Stimulated activated CD4-positive, alpha-beta T cell treated with anti-CD3 and anti-CD28 coated beads, Interleukin-15, amount 100 ng/mL, for 48 hours (primary cell): ENCODE results near the gene ABI3.

Experiments used
- DNase-seq, 2 donors: peaks; one replicate each; pipeline ENCODE4 v3.0.0-alpha.2; 2020; ENCODE audit warnings: low read depth in 2 of 2

Gene ABI3

GRCh38 chr17:49197346-49197998 is 13.0 kb upstream of the ABI3 start:
- no peak for DNase-seq

GRCh38 chr17:49198211-49198610 is 12.3 kb upstream of the ABI3 start:
- DNase-seq = no peak

- DNase-seq = no peak
Measured at GRCh38 chr17:49200423-49201083, 10.0 kb upstream of the ABI3 start.

- no peak for DNase-seq
Measured at GRCh38 chr17:49201481-49201927, 9.0 kb upstream of the ABI3 start.

- DNase-seq = no peak
Measured at GRCh38 chr17:49203796-49204195, 6.7 kb upstream of the ABI3 start.

- no peak for DNase-seq
Measured at GRCh38 chr17:49204516-49204915, 6.0 kb upstream of the ABI3 start.

GRCh38 chr17:49209061-49209571 is 1.4 kb upstream of the ABI3 start:
- no peak for DNase-seq

- DNase-seq = no peak
Measured at GRCh38 chr17:49213399-49213798, 2.9 kb downstream of the ABI3 start.

- no peak for DNase-seq
Measured at GRCh38 chr17:49213847-49214246, 3.3 kb downstream of the ABI3 start.

GRCh38 chr17:49214676-49215360 is 4.3 kb downstream of the ABI3 start:
- no peak for DNase-seq

- DNase-seq = no peak
Measured at GRCh38 chr17:49216482-49216881, 6.0 kb downstream of the ABI3 start.

- DNase-seq = no peak
Measured at GRCh38 chr17:49216953-49217650, 6.6 kb downstream of the ABI3 start.

GRCh38 chr17:49217651-49218413 is 7.3 kb downstream of the ABI3 start:
- no peak for DNase-seq

GRCh38 chr17:49218941-49219913 is 8.7 kb downstream of the ABI3 start:
- no peak for DNase-seq

- no peak for DNase-seq
Measured at GRCh38 chr17:49219987-49220386, 9.5 kb downstream of the ABI3 start.

- DNase-seq = no peak
Measured at GRCh38 chr17:49223168-49223516, 12.6 kb downstream of the ABI3 start.

- DNase-seq = peak; percentile 30 to 58
Measured at GRCh38 chr17:49223517-49224197, 13.2 kb downstream of the ABI3 start.

GRCh38 chr17:49224198-49224996 is 13.9 kb downstream of the ABI3 start:
- peak in 1 of 2 donors; percentile 25 for DNase-seq

GRCh38 chr17:49224997-49225337 is 14.5 kb downstream of the ABI3 start:
- DNase-seq = no peak
